GM23338 (cell line): ENCODE results near the gene FBXW8. TPM values are rescaled to one million over a fixed set of nuclear protein-coding genes. Genes with fewer than 3 reads are reported as not detected.
A peak's percentile ranks its signal among the peaks of the same experiment; 100 is the strongest.

Source experiments
- ATAC-seq: fragments of 200-7000 bp; cut with Tn5 transposase; 3 replicates; pipeline ENCODE4 v1.9.1; 2020
- DNase-seq: peaks from one replicate; pipeline ENCODE4 v3.0.0-alpha.2; 2015; ENCODE audit warnings: low spot score
- H2AFZ ChIP-seq: fragments of 200-600 bp; sonication (generic); 2 replicates; pipeline ENCODE4 v1.8.0; 2016; ENCODE audit warnings: antibody characterized with exemption, mild to moderate bottlenecking, moderate library complexity
- H3F3A ChIP-seq: fragments of 200-600 bp; sonication (generic); replicated peaks from 2 replicates; pipeline ENCODE4 v1.8.0; 2017; ENCODE audit warnings: antibody characterized with exemption, mixed run types, low read depth
- H3K27ac ChIP-seq: fragments of 200-600 bp; sonication (generic); 2 replicates; pipeline ENCODE4 v1.6.1; 2016; ENCODE audit warnings: low read depth
- H3K27me3 ChIP-seq: fragments of 200-600 bp; sonication (generic); 2 replicates; pipeline ENCODE4 v1.8.0; 2016; ENCODE audit warnings: mild to moderate bottlenecking, mixed run types, moderate library complexity; ENCODE audit not compliant: insufficient read depth
- H3K36me3 ChIP-seq: fragments of 200-600 bp; sonication (generic); 2 replicates; pipeline ENCODE4 v1.8.0; 2016; ENCODE audit warnings: mild to moderate bottlenecking; ENCODE audit not compliant: insufficient read depth
- H3K4me1 ChIP-seq: fragments of 200-600 bp; sonication (generic); 2 replicates; pipeline ENCODE4 v1.8.0; 2016; ENCODE audit warnings: mild to moderate bottlenecking, moderate library complexity; ENCODE audit not compliant: insufficient read depth
- H3K4me2 ChIP-seq: fragments of 200-600 bp; sonication (generic); 2 replicates; pipeline ENCODE4 v1.7.1; 2017; ENCODE audit warnings: mixed run types
- H3K4me3 ChIP-seq: fragments of 200-600 bp; sonication (generic); 2 replicates; pipeline ENCODE4 v1.6.1; 2016; ENCODE audit warnings: mixed run types
- H3K79me2 ChIP-seq: fragments of 200-600 bp; sonication (generic); replicated peaks from 2 replicates; pipeline ENCODE4 v1.8.0; 2017; ENCODE audit warnings: mild to moderate bottlenecking; ENCODE audit not compliant: insufficient read depth
- H3K9me2 ChIP-seq: fragments of 200-600 bp; sonication (generic); 2 replicates; pipeline ENCODE4 v1.8.0; 2017; ENCODE audit not compliant: insufficient read depth
- H4K20me1 ChIP-seq: fragments of 200-600 bp; sonication (generic); replicated peaks from 2 replicates; pipeline ENCODE4 v1.8.0; 2017; ENCODE audit warnings: mild to moderate bottlenecking; ENCODE audit not compliant: insufficient read depth
- H3K27ac Mint-ChIP-seq: 2 replicates; pipeline ENCODE4 v1.8.0; 2020; ENCODE audit warnings: inconsistent platforms, mild to moderate bottlenecking, moderate library complexity, mixed read lengths
- H3K27me3 Mint-ChIP-seq: 3 replicates; pipeline ENCODE4 v1.8.0; 2022; ENCODE audit warnings: low read depth, mild to moderate bottlenecking, moderate library complexity, mixed read lengths, inconsistent platforms; ENCODE audit not compliant: insufficient read depth, poor library complexity
- H3K36me3 Mint-ChIP-seq: 3 replicates; pipeline ENCODE4 v1.8.0; 2021; ENCODE audit warnings: low read depth, mild to moderate bottlenecking, inconsistent platforms, moderate library complexity, mixed read lengths
- H3K4me1 Mint-ChIP-seq: 3 replicates; pipeline ENCODE4 v1.8.0; 2020; ENCODE audit warnings: mild to moderate bottlenecking, inconsistent platforms, mixed read lengths
- H3K4me3 Mint-ChIP-seq: 3 replicates; pipeline ENCODE4 v1.8.0; 2021; ENCODE audit warnings: moderate library complexity, mild to moderate bottlenecking, inconsistent platforms, mixed read lengths
- H3K9me3 Mint-ChIP-seq: 3 replicates; pipeline ENCODE4 v1.8.0; 2020; ENCODE audit warnings: moderate library complexity, mild to moderate bottlenecking, inconsistent platforms, mixed read lengths
- CREB1 ChIP-seq: fragments of 250-450 bp; sonication (Bioruptor Pico); IDR thresholded peaks from 2 replicates; pipeline ENCODE4 v1.5.0; 2020; ENCODE audit warnings: low read depth, mild to moderate bottlenecking, moderate library complexity
- CTCF ChIP-seq, 2 experiments: fragments of 200-600 bp in 1 of 2; sonication (generic) in 1 of 2; conservative IDR thresholded peaks; 2 replicates each; pipeline versions ENCODE4 v1.5.1 to v1.6.1; 2016 to 2017; ENCODE audit warnings: antibody characterized with exemption in 2 of 2, low read depth in 2 of 2, mild to moderate bottlenecking in 2 of 2, moderate library complexity in 1 of 2
- EZH2 ChIP-seq: fragments of 200-600 bp; sonication (generic); IDR thresholded peaks from one replicate; pipeline ENCODE4 v1.8.0; 2017; ENCODE audit warnings: antibody characterized with exemption, mild to moderate bottlenecking, low read depth; ENCODE audit not compliant: unreplicated experiment
- NANOG ChIP-seq: IDR thresholded peaks from 2 replicates; pipeline ENCODE4 v1.6.1; 2016; ENCODE audit warnings: antibody characterized with exemption, borderline replicate concordance
- POLR2AphosphoS5 ChIP-seq: IDR thresholded peaks from 2 replicates; pipeline ENCODE4 v1.6.1; 2016; ENCODE audit warnings: antibody characterized with exemption, low read depth
- REST ChIP-seq: IDR thresholded peaks from one replicate; pipeline ENCODE4 v1.6.1; 2018; ENCODE audit warnings: antibody characterized with exemption; ENCODE audit not compliant: unreplicated experiment
- ZNF114 ChIP-seq: fragments of 250-450 bp; sonication (Bioruptor Pico); IDR thresholded peaks from 2 replicates; pipeline ENCODE4 v1.5.0; 2020; ENCODE audit warnings: mild to moderate bottlenecking, moderate library complexity
- ZNF331 ChIP-seq: fragments of 250-450 bp; sonication (Bioruptor Pico); IDR thresholded peaks from 2 replicates; pipeline ENCODE4 v1.5.0; 2020; ENCODE audit warnings: low read depth, mild to moderate bottlenecking, moderate library complexity
- ZNF462 ChIP-seq: fragments of 250-450 bp; sonication (Bioruptor Pico); IDR thresholded peaks from 2 replicates; pipeline ENCODE4 v1.5.0; 2020; ENCODE audit warnings: mild to moderate bottlenecking, moderate library complexity
- polyA plus RNA-seq: library from polyadenylated mRNA; unstranded; fragments of >200 nt; fragmentation: Nextera tagmentation; extraction: Ambion mirVana; gene quantifications from 2 replicates; pipeline ENCODE4 v1.2.1, GENCODE V29; 2016
- total RNA-seq: library from RNA; depleted of rRNA; stranded (reverse); fragments of >200 nt; shearing (Covaris generic); gene quantifications from 2 replicates; pipeline ENCODE4 v1.2.3, GENCODE V29; 2014

The FBXW8 gene
- total and polyA plus RNA-seq, 2 experiments from 2014 or later, result 4.6 to 13.9 TPM

- H3K27ac Mint-ChIP-seq, result no peak overlapping the region
- no peaks in the 10 kb centered on the region; the same call in 2 of the 3 replicates for H3K9me3 Mint-ChIP-seq
- no peak overlapping the region for H3K4me3 ChIP-seq
- no peaks in the 10 kb centered on the region for H3K36me3 Mint-ChIP-seq
- no peaks in the 10 kb centered on the region for H3K27me3 ChIP-seq
- DNase-seq (no peak), ATAC-seq (no peak; the same call in 2 of the 3 replicates)
- no peak overlapping the region for H3K4me2 ChIP-seq
- peaks cover 6% of the 10 kb centered on the region for H3K27me3 Mint-ChIP-seq
- peaks cover 20% of the 10 kb centered on the region for H3K4me1 ChIP-seq
- 0 out of 2 replicates have a peak overlapping the region, but pooled peaks have one; percentile 38 for H2AFZ ChIP-seq
- TF ChIP-seq POLR2AphosphoS5, result no peak
- no peak for TF ChIP-seq ZNF114 (CRISPR knock-in tag)
- no peak for TF ChIP-seq NANOG
- TF ChIP-seq ZNF331 (CRISPR knock-in tag), result no peak
- peaks cover 46% of the 10 kb centered on the region for H3K4me1 Mint-ChIP-seq
- H3K9me2 ChIP-seq, result no peaks in the 10 kb centered on the region
- H4K20me1 ChIP-seq, result no peaks in the 10 kb centered on the region
- no peaks in the 10 kb centered on the region for H3K36me3 ChIP-seq
- no peak overlapping the region for H3K4me3 Mint-ChIP-seq
- no peaks in the 10 kb centered on the region for H3K79me2 ChIP-seq
- no peaks in the 10 kb centered on the region for H3F3A ChIP-seq
- H3K27ac ChIP-seq, result no peak overlapping the region
Measured at GRCh38 chr12:117060929-117061305, 150.2 kb downstream of the FBXW8 start.

- no peaks in the 10 kb centered on the region for H3K79me2 ChIP-seq
- H3K9me2 ChIP-seq, result no peaks in the 10 kb centered on the region
- no peaks in the 10 kb centered on the region for H3F3A ChIP-seq
- Mint-ChIP-seq H3K4me3 (no peak overlapping the region), H3K27ac (no peak overlapping the region), H3K9me3 (no peaks in the 10 kb centered on the region; the same call in 2 of the 3 replicates), H3K4me1 (peaks cover 49% of the 10 kb centered on the region), H3K27me3 (peaks cover 6% of the 10 kb centered on the region), H3K36me3 (no peaks in the 10 kb centered on the region)
- no peaks in the 10 kb centered on the region for H3K36me3 ChIP-seq
- H3K4me1 ChIP-seq, result peaks cover 20% of the 10 kb centered on the region
- H3K4me2 ChIP-seq, result no peak overlapping the region
- no peak overlapping the region for H3K27ac ChIP-seq
- H3K27me3 ChIP-seq, result no peaks in the 10 kb centered on the region
- no peak for ATAC-seq
- no peak overlapping the region for H3K4me3 ChIP-seq
- H2AFZ ChIP-seq, result no peak overlapping the region
- DNase-seq, result no peak
- no peaks in the 10 kb centered on the region for H4K20me1 ChIP-seq
- TF ChIP-seq POLR2AphosphoS5 (no peak), CTCF (conservative IDR thresholded peaks at IDR 0.05; ENCODE audit: low read depth in 2 of 2) (no peak), NANOG (no peak), CREB1 (CRISPR knock-in tag) (no peak), REST (no peak), EZH2 (no peak), ZNF462 (CRISPR knock-in tag) (no peak), ZNF331 (CRISPR knock-in tag) (no peak)
Measured at GRCh38 chr12:117061555-117062079, 150.9 kb downstream of the FBXW8 start.
